ENCODE measurements around the gene PDZK1.
A peak's percentile ranks its signal among the peaks of the same experiment; 100 is the strongest.
"Not testable (repeated sequence)": the region's sequence is repeated elsewhere in the genome, so short reads cannot be mapped to it uniquely, and the experiment has no call there.

PDZK1 gene

GRCh38 chr1:145707183-145707867 lies at the start of gene PDZK1:
Gene PDZK1, minus strand, starts transcription at chr1:145707368. Its CDS starts 19,347 bp downstream, at chr1:145688021.
- DNase-seq (ENCODE audit: low read depth) = no peak

DNA sequence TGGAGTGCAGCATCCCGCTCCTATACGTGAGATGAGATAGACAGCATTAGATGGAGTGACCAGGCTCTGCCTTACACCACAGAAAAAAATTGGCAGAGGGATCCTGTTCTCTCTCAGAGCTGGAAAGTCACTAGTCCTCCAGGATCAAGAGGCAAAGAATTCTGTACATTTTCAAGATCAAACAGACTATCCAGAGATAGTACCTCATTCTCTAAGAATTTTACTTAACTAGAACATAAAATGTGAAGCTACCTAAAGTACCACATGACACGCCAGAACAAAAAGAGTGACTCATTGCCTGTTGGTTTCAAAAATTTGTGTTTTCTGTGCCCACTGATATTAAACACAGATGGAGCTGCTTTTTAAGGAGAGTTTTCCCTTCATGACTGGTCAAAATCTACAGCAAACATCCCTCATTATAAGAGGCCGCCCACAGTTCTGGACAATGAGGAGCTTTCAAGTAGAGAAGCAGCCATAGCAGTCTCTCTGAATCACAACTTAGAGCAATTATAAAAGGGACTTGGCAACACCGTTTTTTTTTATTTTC lies 44.4 kb upstream of the PDZK1 start:
- peak; percentile 91 for DNase-seq (ENCODE audit: low read depth)

- DNase-seq (ENCODE audit: low read depth) = no peak
Observed at GRCh38 chr1:145750426-145750825, 43.3 kb upstream of the PDZK1 start.

- DNase-seq (ENCODE audit: low read depth) = no peak
Observed at GRCh38 chr1:145747398-145748247, 40.5 kb upstream of the PDZK1 start.

GRCh38 chr1:145740269-145740668 lies 33.1 kb upstream of the PDZK1 start:
- DNase-seq (ENCODE audit: low read depth) = no peak

GRCh38 chr1:145736191-145736590 lies 29.0 kb upstream of the PDZK1 start:
- no peak for DNase-seq (ENCODE audit: low read depth)

DNA sequence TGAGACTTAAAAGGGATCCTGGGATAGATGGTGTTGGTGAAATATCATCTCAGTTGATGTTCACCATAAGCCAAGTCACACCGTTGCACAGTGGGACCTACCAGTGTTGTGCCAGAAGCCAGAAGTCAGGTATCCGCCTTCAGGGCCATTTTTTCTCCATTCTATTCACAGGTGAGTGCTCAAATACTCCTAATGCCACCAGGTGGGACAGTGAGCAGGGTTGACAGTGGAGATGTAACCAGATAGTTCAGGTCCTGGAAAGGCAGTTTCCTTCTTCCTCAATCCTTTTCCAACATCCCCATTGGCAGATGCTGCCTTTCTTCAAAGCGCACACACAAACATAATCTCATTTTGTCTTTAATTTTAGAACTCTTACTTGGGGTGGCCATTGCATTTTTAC lies 23.7 kb upstream of the PDZK1 start:
- DNase-seq (ENCODE audit: low read depth) = no peak

DNA sequence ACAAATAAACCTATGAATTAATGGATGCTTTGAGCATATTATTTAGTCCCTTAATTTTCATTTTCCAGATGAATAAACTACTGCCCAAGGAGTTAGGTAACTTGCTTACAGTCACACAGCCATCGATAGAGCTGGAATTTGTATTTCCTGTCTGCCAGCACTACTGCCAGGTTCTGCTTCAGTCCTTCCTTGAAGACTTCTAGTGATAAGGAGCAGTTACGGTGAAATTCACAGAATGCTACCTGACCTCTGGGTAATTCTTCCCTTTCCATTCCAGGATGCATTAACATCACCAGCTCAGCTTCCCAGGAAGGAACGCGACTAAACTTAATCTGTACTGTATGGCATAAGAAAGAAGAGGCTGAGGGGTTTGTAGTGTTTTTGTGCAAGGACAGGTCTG lies 23.3 kb upstream of the PDZK1 start:
- DNase-seq (ENCODE audit: low read depth) = no peak

GRCh38 chr1:145729666-145730436 lies 22.7 kb upstream of the PDZK1 start:
- DNase-seq (ENCODE audit: low read depth) = no peak

DNA sequence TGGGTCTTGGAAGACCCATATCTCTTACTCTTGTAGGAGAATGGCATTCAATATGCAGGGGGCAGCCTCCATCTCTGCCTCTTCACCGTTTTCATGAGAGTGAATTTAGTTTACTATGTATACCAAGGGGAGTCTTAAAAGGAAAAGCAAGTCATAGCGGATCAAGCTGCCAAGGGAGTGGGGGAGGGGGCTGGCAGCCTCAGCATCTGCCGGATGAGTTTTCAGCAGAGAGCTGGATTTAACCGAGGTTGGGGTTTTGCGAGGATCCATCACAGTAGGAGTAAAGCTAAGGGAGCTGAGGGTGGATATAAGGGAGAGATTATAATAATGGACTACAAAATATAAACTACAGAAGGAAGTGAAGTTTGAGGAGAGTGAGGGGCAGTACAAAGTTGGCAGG lies 22.0 kb upstream of the PDZK1 start:
- no peak for DNase-seq (ENCODE audit: low read depth)

GRCh38 chr1:145726193-145726592 lies 19.0 kb upstream of the PDZK1 start:
- not testable (repeated sequence) for DNase-seq (ENCODE audit: low read depth)

GRCh38 chr1:145720878-145721671 lies 13.9 kb upstream of the PDZK1 start:
- peak; percentile 23 for DNase-seq (ENCODE audit: low read depth)

DNA sequence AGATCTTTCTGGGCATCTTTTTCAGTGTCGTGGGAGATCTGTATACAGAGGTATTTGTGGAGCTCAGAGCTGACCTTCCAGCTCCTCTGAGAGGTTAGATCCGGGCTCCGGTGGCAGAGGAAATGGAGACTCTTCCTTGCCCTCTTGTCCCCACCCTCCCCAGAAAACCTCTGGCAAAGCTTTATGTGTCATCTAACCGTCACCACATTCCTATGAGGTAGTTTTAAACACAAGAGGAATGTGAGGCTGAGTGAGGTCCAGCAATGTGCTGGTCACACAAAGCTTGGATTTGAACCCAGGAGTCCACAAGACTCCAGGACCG lies 13.3 kb upstream of the PDZK1 start:
- no peak for DNase-seq (ENCODE audit: low read depth)

GRCh38 chr1:145719230-145720079 lies 12.3 kb upstream of the PDZK1 start, which contains the start of gene CD160:
Gene CD160, plus strand, starts transcription at chr1:145719499. Its CDS starts 8,829 bp downstream, at chr1:145728328.
- DNase-seq (ENCODE audit: low read depth) = no peak

DNA sequence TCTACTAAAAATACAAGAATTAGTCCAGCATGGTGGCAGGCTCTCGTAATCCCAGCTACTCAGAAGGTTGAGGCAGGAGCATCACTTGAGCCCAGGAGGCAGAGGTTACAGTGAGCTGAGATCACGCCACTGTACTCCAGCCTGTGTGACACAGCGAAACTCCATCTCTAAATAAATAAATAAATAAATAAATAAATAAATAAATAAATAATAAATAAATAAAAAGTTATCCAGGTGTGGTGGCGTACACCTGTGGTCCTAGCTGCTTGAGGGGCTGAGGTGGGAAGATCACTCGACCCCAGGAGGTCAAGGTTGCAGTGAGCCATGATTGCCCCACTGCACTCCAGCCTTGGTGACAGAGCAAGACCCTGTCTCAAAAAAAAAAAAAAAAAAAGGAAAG lies 11.3 kb upstream of the PDZK1 start:
- DNase-seq (ENCODE audit: low read depth) = not testable (repeated sequence)

DNA sequence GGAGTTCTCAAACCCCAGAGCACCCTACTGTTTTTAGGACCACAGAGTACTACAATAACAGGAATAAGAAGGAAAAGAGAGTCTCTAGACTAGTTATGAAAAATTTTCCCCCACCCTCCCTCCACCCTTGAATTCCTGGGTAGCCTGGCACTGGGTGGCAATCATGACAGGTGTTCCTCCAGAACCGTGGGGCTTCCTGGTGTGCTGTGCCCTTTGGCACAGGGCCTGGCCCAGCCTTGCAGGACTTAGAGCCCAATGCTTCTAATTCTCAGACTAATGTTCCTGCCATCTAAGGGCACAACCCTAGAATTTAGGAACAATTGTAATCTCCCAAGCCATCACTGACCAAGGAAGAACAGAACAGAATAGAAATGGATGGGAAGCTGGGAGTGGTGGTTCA lies 10.7 kb upstream of the PDZK1 start:
- DNase-seq (ENCODE audit: low read depth) = no peak

- no peak for DNase-seq (ENCODE audit: low read depth)
Observed at GRCh38 chr1:145716641-145717345, 9.6 kb upstream of the PDZK1 start.

DNA sequence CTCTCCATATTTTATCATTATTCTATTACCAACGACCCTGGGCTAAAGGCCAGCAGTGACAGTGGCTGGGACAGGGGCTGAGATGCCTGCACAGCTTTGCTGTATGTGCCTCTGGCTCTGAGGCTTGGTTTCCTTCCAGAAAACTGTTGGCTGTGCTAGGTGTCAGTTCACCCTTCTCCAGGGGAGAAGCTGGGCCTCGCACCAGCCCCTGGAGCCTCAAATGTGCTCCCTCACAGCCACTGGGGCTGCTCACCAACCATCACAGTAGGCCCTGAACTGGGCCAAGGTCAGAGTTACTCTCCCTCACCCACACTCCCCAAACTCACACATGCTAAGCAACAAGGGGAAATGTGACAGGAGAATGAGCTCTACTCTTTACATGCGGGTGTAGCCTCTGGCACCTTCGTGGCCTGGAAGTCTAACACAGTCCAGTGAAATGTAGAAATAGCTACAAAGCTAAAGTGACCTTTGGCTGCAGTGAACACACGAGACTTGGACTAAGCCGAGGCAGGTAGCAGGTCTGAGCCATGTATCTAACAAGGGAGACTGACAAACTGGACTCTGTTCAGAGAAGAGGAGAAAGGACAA lies 7.5 kb upstream of the PDZK1 start:
- no peak for DNase-seq (ENCODE audit: low read depth)

DNA sequence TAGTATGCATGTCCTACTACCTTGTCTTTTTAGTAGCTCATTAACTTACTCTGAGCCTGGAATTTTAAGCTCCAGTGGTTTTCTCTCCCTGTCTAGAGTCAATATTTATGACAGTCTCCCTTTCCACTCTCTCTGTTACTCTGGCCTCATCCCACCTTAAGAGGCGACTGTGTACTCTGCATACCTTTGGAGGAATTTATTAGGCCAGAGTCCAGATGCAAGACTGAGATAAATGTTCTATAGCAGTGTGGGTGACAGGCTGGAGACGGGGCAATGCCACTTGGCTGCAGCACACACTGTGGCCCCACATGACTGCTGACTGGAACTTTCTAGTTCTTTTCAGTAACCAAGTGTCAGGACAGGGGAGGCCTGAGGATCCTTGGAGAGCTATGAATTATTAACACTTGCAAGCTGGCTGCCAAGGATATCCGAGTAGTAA lies 4.1 kb upstream of the PDZK1 start:
- no peak for DNase-seq (ENCODE audit: low read depth)

Measured in fibroblast of the conjunctiva (primary cell).